HG03354 (cell line): ENCODE data around the gene NXF2.
"Not testable (repeated sequence)": the region's sequence is repeated elsewhere in the genome, so short reads cannot be mapped to it uniquely, and the experiment has no call there.

ENCODE experiments used
- ATAC-seq: cut with Tn5 transposase; IDR thresholded peaks from one replicate; pipeline ENCODE4 v1.9.1; 2021; ENCODE audit warnings: mild to moderate bottlenecking; ENCODE audit not compliant: unreplicated experiment, poor library complexity, severe bottlenecking

Gene NXF2

GRCh38 chrX:102246893-102247292 is at the start of gene NXF2:
NXF2 (plus strand) TSS chrX:102247167; CDS start chrX:102307079, 59,912 bp downstream.
- not testable (repeated sequence) for ATAC-seq

- ATAC-seq: not testable (repeated sequence)
Observed at GRCh38 chrX:102207940-102208339, 39.0 kb upstream of the NXF2 start.

GRCh38 chrX:102214986-102215385 is 32.0 kb upstream of the NXF2 start, which contains the start of gene TCP11X1:
TCP11X1 (plus strand) TSS chrX:102215301.
- not testable (repeated sequence) for ATAC-seq

- not testable (repeated sequence) for ATAC-seq
Observed at GRCh38 chrX:102216497-102216896, 30.5 kb upstream of the NXF2 start.

GRCh38 chrX:102235678-102236077 is 11.3 kb upstream of the NXF2 start:
- not testable (repeated sequence) for ATAC-seq

- ATAC-seq: not testable (repeated sequence)
Observed at GRCh38 chrX:102240265-102240664, 6.7 kb upstream of the NXF2 start.

GRCh38 chrX:102272231-102272630 is 25.3 kb downstream of the NXF2 start:
- ATAC-seq: not testable (repeated sequence)

GRCh38 chrX:102338162-102338561 is 91.2 kb downstream of the NXF2 start:
- ATAC-seq: no peak

- no peak for ATAC-seq
Observed at GRCh38 chrX:102339312-102340298, 92.6 kb downstream of the NXF2 start.

GRCh38 chrX:102341867-102342266 is 94.9 kb downstream of the NXF2 start:
- ATAC-seq: no peak

- ATAC-seq: peak; percentile 78
Observed at GRCh38 chrX:102345916-102346315, 98.9 kb downstream of the NXF2 start.
